GM18951 (cell line): ENCODE data around the gene DKK1.
"Not testable (repeated sequence)": the region's sequence is repeated elsewhere in the genome, so short reads cannot be mapped to it uniquely, and the experiment has no call there.

Source experiments
- POLR2A ChIP-seq: IDR thresholded peaks from 4 replicates; pipeline ENCODE4 v1.6.1; 2011; ENCODE audit warnings: mild to moderate bottlenecking; ENCODE audit not compliant: insufficient read length, insufficient read depth; ENCODE audit errors: extremely low read depth
- in situ Hi-C: fragments of 300-500 bp; cut with MboI; formaldehyde crosslinking; loops from one replicate; pipeline ENCODE4 v1.12.0; 2022; ENCODE audit warnings: low sequenced_read_pairs, mixed read lengths, inconsistent platforms; ENCODE audit not compliant: unreplicated experiment

Gene DKK1

GRCh38 chr10:52359441-52359840 lies 45.4 kb downstream of the DKK1 start:
- in situ Hi-C loops: no loop called here
- TF ChIP-seq POLR2A: no peak

DNA sequence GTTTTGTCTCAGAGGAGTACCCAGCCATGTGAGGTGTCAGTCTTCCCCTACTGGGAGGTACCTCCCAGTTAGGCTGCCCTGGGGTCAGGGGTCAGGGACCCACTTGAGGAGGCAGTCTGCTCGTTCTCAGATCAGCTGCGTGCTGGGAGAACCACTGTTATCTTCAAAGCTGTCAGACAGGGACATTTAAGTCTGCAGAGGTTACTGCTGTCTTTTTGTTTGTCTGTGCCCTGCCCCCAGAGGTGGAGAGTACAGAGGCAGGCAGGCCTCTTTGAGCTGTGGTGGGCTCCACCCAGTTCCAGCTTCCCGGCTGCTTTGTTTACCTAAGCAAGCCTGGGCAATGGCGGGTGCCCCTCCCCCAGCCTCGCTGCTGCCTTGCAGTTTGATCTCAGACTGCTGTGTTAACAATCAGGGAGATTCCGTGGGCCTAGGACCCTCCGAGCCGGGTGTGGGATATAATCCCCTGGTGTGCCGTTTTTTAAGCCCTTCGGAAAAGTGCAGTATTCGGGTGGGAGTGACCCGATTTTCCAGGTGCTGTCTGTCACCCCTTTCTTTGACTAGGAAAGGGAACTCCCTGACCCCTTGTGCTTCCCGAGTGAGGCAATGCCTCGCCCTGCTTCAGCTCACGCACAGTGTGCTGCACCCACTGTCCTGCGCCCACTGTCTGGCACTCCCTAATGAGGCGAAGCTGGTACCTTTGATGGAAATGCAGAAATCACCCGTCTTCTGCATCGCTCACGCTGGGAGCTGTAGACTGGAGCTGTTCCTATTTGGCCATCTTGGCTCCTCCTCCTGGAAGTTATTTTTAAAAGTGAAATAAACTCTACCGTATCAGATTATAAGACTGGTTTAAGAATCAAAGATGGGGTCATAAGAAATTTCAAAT lies 51.7 kb downstream of the DKK1 start:
- in situ Hi-C loops: not testable (repeated sequence)
